Ishikawa (cell line): ENCODE measurements around the gene PTPRD.

Experiments used
- CEBPB ChIP-seq: IDR thresholded peaks from 2 replicates; pipeline ENCODE4 v1.6.1; 2012
- CREB1 ChIP-seq: IDR thresholded peaks from 2 replicates; pipeline ENCODE4 v1.6.1; 2012; ENCODE audit warnings: low read depth
- EGR1 ChIP-seq: IDR thresholded peaks from 2 replicates; pipeline ENCODE4 v1.6.1; 2012
- EP300 ChIP-seq: IDR thresholded peaks from 2 replicates; pipeline ENCODE4 v1.6.1; 2012; ENCODE audit warnings: borderline replicate concordance
- FOXM1 ChIP-seq: IDR thresholded peaks from 2 replicates; pipeline ENCODE4 v1.6.1; 2012; ENCODE audit warnings: low read depth, borderline replicate concordance
- NFIC ChIP-seq: IDR thresholded peaks from 2 replicates; pipeline ENCODE4 v1.6.1; 2012
- RAD21 ChIP-seq: IDR thresholded peaks from 2 replicates; pipeline ENCODE4 v1.6.1; 2012; ENCODE audit warnings: low read depth
- TAF1 ChIP-seq: IDR thresholded peaks from 2 replicates; pipeline ENCODE4 v1.6.1; 2012; ENCODE audit warnings: low read depth, mild to moderate bottlenecking
- TCF12 ChIP-seq: IDR thresholded peaks from 2 replicates; pipeline ENCODE4 v1.6.1; 2012; ENCODE audit warnings: low read depth
- TEAD4 ChIP-seq: IDR thresholded peaks from 2 replicates; pipeline ENCODE4 v1.6.1; 2012
- YY1 ChIP-seq: IDR thresholded peaks from 2 replicates; pipeline ENCODE4 v1.6.1; 2012; ENCODE audit warnings: low read depth
- ZBTB7A ChIP-seq: IDR thresholded peaks from 2 replicates; pipeline ENCODE4 v1.6.1; 2012; ENCODE audit warnings: low read depth
- TF ChIP-seq, protein P1 (sequence below): IDR thresholded peaks from 2 replicates; pipeline ENCODE4 v1.6.1; 2012
- TF ChIP-seq, protein P2 (sequence below): IDR thresholded peaks from 2 replicates; pipeline ENCODE4 v1.6.1; 2012
- TF ChIP-seq, protein P3 (sequence below): IDR thresholded peaks from 2 replicates; pipeline ENCODE4 v1.6.1; 2012; ENCODE audit warnings: low read depth, mild to moderate bottlenecking

Gene PTPRD

DNA sequence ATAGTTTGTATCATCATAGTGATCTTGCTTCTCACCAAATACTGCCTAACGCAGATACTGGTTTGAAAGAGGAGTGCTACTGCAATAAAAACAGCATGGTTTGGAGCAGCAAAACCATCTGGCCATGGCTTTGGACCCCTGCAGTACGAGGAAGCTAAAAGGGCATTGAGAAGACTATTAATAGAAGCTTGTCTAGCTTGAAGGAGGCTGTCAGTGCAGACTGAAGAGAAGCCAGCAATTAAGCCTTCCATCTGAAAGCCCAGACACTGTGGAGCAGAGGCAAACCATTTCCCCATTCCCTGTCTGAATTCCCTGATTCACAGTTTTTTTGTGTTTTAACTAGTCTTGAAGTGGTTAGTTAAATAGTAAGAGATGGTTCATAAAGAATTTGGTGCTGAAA lies 281.6 kb downstream of the PTPRD start:
- TF ChIP-seq EGR1, result no peak
- no peak for TF ChIP-seq ZBTB7A
- TF ChIP-seq TEAD4, result no peak
- no peak for TF ChIP-seq FOXM1
- no peak for TF ChIP-seq CREB1
- no peak for TF ChIP-seq TAF1
- no peak for TF ChIP-seq EP300
- TF ChIP-seq, protein P1, sequence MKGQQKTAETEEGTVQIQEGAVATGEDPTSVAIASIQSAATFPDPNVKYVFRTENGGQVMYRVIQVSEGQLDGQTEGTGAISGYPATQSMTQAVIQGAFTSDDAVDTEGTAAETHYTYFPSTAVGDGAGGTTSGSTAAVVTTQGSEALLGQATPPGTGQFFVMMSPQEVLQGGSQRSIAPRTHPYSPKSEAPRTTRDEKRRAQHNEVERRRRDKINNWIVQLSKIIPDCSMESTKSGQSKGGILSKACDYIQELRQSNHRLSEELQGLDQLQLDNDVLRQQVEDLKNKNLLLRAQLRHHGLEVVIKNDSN, result no peak
- TF ChIP-seq, protein P2, sequence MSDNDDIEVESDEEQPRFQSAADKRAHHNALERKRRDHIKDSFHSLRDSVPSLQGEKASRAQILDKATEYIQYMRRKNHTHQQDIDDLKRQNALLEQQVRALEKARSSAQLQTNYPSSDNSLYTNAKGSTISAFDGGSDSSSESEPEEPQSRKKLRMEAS, result no peak
- no peak for TF ChIP-seq NFIC
- TF ChIP-seq, protein P3, sequence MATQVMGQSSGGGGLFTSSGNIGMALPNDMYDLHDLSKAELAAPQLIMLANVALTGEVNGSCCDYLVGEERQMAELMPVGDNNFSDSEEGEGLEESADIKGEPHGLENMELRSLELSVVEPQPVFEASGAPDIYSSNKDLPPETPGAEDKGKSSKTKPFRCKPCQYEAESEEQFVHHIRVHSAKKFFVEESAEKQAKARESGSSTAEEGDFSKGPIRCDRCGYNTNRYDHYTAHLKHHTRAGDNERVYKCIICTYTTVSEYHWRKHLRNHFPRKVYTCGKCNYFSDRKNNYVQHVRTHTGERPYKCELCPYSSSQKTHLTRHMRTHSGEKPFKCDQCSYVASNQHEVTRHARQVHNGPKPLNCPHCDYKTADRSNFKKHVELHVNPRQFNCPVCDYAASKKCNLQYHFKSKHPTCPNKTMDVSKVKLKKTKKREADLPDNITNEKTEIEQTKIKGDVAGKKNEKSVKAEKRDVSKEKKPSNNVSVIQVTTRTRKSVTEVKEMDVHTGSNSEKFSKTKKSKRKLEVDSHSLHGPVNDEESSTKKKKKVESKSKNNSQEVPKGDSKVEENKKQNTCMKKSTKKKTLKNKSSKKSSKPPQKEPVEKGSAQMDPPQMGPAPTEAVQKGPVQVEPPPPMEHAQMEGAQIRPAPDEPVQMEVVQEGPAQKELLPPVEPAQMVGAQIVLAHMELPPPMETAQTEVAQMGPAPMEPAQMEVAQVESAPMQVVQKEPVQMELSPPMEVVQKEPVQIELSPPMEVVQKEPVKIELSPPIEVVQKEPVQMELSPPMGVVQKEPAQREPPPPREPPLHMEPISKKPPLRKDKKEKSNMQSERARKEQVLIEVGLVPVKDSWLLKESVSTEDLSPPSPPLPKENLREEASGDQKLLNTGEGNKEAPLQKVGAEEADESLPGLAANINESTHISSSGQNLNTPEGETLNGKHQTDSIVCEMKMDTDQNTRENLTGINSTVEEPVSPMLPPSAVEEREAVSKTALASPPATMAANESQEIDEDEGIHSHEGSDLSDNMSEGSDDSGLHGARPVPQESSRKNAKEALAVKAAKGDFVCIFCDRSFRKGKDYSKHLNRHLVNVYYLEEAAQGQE, result no peak
- TF ChIP-seq TCF12, result no peak

DNA sequence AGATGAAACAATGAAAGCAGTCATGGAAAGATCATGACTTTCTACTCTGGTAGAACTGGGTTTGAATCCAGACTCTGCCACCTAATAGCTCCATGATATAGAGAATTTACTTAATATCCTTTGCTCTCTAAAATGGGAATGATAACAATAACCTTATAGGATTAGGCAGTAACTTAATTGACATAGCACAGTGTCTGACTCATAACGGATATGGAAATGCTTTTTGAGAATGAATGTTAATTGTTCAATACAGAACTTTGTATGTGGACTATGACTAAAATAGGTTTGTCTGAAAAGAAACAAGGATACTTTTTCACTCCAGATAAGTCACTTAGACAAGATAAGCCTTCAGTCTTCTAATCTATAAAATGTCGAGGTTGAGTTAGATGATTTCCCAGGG lies 330.7 kb downstream of the PTPRD start:
- TF ChIP-seq, protein P2, result no peak
- TF ChIP-seq FOXM1 (no peak), CEBPB (no peak), EGR1 (no peak), YY1 (no peak), CREB1 (no peak)

DNA sequence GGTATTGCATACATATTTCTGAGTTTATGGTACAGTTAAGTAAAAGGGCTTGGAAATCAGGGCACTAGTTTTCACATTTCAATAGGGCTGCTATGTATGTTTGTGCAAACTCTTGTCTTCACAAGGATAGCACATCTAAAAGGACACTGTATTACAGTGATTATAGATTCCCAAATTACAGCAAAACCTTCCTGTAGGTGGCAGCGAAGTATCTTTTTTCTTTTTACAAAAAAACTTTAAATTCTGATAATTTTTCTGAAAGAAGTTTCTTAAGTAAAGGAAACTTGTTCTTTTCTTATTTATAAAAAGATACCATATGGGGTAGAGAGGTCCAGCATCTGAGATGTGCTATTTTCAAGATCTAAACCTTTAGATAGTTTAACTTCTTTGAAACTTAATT lies 337.8 kb downstream of the PTPRD start:
- TF ChIP-seq ZBTB7A (no peak), RAD21 (peak; percentile 19; the same call in 1 of the 2 replicates)

DNA sequence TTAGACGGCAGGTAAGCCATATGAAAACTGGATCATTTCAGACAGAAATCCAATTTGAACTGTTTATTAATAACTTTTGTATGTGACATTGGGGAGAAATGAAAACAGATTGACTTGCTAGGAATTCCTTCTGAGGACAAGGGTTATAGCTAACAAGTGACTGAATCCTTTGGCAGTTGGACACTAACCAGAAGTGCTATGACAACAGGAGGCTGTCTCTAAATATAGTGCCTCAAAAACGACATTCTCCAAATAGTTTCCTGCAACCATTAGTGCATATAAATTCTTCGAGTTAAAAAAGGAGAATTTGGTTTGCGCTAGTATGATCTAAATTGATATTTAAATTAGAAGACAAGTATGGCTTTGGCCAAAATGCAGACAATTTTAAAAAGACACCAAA lies 338.6 kb downstream of the PTPRD start:
- TF ChIP-seq NFIC, result no peak
- TF ChIP-seq TCF12, result no peak
- TF ChIP-seq, protein P1, result no peak
- no peak for TF ChIP-seq CEBPB
- TF ChIP-seq TEAD4, result no peak
- TF ChIP-seq, protein P3, result no peak
- TF ChIP-seq EP300, result no peak
- no peak for TF ChIP-seq ZBTB7A
- TF ChIP-seq RAD21, result no peak
- no peak for TF ChIP-seq CREB1
- no peak for TF ChIP-seq TAF1
- no peak for TF ChIP-seq EGR1
- no peak for TF ChIP-seq YY1
- TF ChIP-seq, protein P2, result no peak
- no peak for TF ChIP-seq FOXM1

DNA sequence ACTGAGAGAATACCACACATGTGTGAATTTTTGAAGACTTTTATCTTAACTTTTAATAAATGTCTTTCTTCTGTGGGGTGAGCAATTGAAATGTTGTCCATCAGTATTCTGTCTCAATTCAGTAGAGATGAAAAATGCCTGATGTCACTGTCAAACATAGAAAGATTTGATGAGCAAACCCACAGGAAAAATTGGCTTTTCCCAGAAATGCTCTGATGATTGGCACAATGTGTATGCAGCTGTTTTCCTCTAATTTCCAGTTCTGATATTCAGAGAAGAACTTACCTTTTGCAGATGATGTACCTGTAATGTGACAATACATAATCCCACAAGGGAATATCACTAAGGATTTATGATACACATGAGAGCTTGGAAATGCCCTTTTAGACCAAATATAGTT lies 340.0 kb downstream of the PTPRD start:
- TF ChIP-seq EGR1 (no peak), TEAD4 (no peak)

DNA sequence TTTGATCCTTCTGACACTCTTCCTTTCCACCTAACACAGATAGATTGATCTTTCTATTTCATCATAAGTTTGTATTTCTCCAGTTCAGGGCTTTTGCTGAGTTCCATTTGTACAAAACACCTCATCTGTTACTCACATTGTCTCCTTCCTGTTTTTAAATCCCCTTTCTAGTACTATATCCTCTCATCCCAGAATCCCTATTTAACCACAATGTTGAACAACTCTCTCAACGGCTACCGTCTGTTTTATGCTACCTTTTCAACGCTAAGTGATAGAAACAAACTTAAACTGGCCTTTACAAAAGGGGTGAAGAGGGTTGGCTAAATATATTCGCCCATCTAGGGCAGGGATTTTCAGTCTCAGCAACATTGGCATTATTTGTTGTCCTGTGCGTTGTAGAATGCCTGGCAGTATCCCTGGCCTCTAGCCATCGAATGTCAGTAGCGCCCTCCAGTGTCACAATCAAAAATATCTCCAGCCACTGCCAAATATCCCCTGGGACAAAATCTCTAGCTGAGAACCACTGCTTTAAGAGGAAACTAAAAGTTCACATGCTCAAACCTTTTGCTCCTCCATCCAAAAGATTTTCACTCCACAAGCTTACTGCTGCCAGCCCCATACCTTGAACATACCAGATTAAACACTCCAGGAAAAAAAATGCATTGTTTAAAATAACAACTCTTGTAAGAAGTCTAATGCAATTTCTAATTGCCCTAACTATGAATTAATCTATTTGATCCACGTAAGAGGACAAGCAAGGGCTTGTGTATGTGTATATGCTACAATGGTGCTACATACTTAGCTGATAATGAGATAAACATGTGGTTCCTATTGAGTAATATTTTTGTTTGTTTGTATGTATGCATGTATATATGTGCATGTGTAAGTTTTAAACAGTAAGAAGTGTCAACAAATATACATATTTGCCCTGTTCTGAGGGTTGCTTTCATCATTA lies 344.0 kb downstream of the PTPRD start:
- no peak for TF ChIP-seq TAF1
- no peak for TF ChIP-seq CEBPB
- TF ChIP-seq NFIC, result peak; percentile 73
- TF ChIP-seq, protein P2, result no peak
- TF ChIP-seq TEAD4, result no peak
- TF ChIP-seq, protein P3, result no peak
- no peak for TF ChIP-seq EGR1
- no peak for TF ChIP-seq TCF12
- no peak for TF ChIP-seq ZBTB7A
- TF ChIP-seq, protein P1, result no peak
- peak; percentile 80 for TF ChIP-seq RAD21
- no peak for TF ChIP-seq FOXM1
- TF ChIP-seq EP300, result no peak
- no peak for TF ChIP-seq YY1
- TF ChIP-seq CREB1, result no peak
